Left colon (tissue), 2 donors: ENCODE data around the gene MTHFR. TPM values are rescaled to one million over a fixed set of nuclear protein-coding genes. Genes with fewer than 3 reads are reported as not detected.

Experiments
- ATAC-seq: fragments of 200-7000 bp; cut with Tn5 transposase; one replicate; pipeline ENCODE4 v1.9.1; 2020; ENCODE audit warnings: mild to moderate bottlenecking, moderate library complexity
- DNase-seq, 2 donors: peaks; one replicate each; pipeline ENCODE4 v3.0.0-alpha.2; 2020
- intact Hi-C, 2 donors: fragments of 100-400 bp; cut with DNase I in 1 of 2; cut with micrococcal nuclease in 1 of 2; formaldehyde crosslinking; loops; one replicate each; pipeline versions ENCODE4 v1.11.2 to v1.14.0; 2022; cut with DNase I, micrococcal nuclease
- total RNA-seq, 2 donors: library from RNA; stranded (reverse); fragmentation: NEBNext Ultra II Directional; extraction: Animal tissue kit (Norgen Biotek cat#: 25700); gene quantifications; one replicate each; pipeline ENCODE4 v1.2.1, GENCODE V29; 2021
- donor health status: DM: no; HTN: no; CAD: no.
- donor health status: DM: yes; HTN: yes; CAD: no.

The MTHFR gene
- total RNA-seq, 2 donors from 2014 or later: 44.8 to 48.2 TPM

DNA sequence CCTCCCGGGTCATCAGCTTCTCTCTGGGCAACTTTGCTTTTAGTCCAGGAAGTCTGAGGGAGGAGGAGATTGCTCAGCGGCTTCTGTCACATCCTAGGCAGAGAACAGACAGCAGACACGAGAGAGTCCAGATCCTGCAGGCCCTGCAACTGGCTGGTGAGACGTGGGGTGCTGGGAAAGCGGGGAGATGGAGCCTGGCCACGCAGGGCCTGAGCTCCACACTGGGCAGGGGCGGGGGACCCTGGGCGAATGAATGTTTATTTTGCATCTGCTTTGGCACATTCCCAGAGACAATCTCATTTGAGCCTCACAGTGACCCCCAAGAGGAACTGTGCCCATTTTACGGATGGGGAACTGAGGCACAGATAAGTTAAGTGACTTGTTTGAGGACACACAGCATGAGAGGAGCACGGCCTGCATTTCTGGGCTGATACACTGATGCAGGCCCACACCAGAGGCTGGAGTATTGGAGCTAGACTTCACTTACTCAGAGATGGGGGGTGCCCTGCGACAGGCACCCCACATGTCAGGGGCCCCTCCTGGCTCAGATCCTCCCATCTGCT lies 34.2 kb downstream of the MTHFR start:
- intact Hi-C loops: no loop called here
- DNase-seq (no peak), ATAC-seq (no peak)

DNA sequence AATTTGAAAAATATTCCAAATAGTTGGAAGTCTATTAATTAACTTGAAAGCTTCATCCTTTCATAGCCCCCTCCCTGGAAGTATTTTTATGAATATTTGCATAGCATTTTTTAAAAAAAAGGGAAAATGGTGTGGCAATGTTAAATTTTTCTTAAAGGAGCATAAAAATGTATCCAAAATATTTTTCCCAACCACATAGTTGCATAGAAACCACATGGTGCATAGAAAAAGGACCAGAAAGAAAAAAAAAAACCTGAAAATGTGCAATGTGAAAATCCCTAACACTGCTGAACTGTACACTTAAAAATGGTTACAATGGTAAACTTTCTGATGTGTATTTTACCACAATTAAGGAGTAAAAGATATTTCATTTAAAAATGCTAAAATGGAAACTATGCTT lies 35.8 kb downstream of the MTHFR start:
- intact Hi-C loops: no loop called here
- ATAC-seq (no peak), DNase-seq (no peak)

DNA sequence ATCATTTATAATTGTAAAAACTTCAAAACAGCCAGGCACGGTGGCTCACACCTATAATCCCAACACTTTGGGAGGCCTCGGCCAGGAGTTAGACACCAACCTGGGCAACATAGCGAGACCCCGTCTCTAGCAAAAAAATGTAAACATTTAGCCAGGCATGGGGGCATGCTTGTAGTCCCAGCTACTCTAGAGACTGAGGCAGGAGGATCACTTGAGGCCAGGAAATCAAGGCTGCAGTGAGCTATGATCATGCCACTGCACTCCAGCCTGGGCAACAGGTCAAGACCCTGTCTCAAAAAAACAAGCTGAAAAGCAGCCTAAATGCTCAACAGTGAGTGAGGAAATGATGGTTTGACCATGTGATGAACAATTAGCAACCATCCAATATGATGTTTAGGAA lies 36.5 kb downstream of the MTHFR start:
- intact Hi-C loops: no loop called here
- ATAC-seq: no peak

DNA sequence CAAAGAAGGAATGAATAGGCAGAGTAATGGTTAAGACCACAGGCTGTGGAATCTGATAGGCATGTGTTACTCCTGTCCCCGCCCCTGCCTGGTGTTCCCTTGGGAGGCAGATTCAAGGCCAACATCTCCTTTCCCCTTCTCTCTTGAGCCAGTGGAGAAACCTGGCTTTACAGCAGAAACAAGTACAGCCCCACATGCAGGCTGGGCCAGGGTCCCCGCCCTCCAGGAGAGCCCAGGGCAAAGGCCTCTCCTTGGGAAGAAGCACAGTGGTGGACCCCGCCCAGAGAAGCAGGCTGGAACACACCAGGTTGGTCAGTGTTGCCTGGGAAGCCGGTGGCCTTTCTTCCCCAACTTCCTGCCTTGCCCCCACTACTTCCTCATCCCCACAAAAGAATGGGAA lies 36.9 kb downstream of the MTHFR start:
- no peak for DNase-seq
- intact Hi-C loops: no loop called here
- ATAC-seq: peak; percentile 40

More for the DNA sequence above, 36.5 kb downstream of the MTHFR start:
- DNase-seq: no peak

DNA sequence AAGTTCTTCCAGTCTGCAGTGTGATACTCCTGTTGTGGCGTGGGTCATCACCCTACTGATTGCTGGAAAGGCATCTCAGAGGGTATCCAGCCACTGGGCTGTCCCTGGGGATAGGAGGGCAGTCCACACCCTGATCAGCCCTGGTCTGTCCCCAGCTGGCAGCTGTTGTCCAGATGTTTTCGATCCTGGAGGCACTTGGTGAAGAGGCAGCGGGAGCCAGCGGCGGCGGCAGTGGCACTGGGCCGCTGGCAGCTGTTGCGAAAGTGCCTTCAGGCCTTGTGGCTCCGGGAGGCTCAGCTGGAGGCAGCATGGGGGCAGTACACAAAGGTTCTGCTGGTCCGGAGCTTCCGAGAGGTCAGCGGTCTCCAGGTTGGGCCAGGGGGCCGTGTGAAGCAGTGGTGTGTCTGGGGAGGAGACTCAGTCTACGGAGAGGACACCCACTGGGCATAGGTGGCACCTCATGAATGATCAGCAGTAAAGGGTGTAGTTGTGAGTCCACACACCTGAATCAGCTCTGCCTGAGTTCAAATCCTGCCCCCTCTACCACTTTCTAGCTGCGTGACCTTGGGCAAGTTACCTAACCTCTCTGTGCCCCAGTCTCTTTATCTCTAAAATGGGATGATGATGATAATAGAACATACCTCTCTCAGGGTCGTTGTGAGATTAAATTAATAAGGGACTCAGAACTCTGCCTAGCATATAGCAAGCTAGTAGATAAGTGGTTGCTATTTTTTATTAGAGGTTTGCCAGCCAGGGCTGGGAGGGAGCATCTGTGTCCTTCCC lies 37.7 kb downstream of the MTHFR start:
- intact Hi-C loops: no loop called here
- DNase-seq: no peak
- ATAC-seq: no peak

DNA sequence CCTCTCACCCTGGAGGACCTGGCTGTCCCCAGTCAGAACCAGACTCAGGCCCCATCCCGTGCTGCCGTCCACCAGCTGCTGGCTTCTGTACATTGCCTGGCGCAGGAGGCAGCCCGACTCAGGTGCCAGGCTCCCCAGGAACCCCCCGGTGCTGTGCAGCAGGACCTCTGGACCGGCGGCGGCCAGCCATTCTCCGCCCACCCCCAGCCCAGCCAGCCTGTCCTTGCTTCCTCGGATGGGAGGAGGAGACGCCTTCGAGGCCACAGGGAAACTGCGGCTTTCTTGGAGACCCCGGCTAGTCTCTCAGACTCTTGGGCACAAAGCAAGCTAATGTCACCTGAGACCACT lies 39.4 kb downstream of the MTHFR start:
- no peak for ATAC-seq

DNA sequence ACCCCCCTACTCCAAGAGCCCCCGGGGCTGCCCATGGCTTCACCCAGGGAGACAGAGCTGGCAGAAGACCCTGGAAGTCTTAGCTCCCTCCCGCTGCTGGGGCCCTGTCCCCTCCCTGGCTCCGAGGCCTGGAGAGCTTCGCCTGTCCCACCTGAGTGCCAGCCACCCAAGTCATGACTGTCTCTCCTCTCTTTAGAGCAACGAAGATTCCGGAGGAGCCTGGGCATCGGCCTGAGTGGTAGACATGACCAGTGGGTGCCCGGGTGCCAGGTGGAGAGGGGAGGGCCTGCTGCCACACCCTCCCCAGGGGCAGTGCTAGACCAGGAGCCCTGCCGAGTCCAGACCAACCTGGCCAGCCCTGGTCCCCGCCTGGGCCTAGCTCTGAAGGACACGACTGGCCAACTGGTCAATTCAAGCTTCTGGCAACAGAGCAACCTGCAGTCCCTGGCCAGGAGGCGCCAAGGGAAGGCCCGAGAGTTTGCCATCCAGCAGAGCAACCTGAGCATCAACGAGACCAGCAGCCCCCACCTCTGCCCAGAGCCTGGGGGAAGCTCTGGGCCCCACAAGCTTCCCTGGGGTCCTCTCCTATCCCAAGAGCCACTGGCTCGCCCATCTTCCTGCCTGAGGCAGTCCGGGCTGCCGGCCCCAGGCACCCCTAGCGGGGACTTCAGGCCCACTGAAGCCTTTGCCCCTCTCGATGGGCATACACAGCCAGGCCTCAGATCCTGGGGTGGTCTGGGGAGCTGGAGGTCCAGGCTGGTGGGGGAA lies 39.9 kb downstream of the MTHFR start:
- intact Hi-C loops: no loop called here
- DNase-seq (no peak), ATAC-seq (no peak)

More for the DNA sequence above, 39.4 kb downstream of the MTHFR start:
- DNase-seq: no peak
- intact Hi-C loops: no loop called here

DNA sequence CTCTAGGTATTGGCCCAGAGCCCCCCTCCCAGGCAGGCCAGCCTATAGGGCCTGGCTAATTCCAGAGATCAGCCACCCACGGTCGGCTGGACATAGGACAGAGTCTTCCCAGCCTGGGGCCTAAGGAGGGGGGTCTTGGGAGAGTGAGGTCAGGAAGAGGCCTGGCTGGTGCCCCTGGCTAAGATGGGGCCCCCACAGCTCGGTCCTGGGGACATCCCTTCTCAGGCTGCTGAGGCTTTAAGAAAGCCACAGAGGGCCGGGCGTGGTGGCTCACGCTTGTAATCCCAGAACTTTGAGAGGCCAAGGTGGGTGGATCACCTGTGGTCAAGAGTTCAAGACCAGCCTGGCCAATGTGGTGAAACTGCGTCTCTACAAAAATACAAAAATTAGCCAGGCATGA lies 41.2 kb downstream of the MTHFR start:
- no peak for ATAC-seq
- no peak for DNase-seq
- intact Hi-C loops: no loop called here

DNA sequence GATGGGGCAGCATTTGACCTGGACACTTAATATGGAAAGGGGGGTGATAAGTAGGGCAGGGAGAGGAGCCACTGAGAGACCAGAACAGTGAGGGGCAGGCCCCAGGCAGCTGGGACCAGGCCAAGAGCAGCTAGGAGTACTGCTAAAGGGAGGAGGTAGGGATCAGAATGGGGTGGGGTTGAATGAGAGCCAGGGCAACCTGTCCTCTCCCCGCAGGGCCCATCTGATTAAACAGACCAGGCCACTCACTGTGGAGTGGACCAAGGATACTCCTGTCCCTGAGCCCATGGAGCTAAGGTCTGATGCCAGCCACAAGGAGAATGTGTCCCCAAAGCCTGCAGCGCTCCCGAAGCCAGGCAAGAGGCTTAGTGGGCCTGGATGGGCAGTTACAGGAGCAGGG lies 41.6 kb downstream of the MTHFR start:
- no peak for DNase-seq
- intact Hi-C loops: no loop called here

DNA sequence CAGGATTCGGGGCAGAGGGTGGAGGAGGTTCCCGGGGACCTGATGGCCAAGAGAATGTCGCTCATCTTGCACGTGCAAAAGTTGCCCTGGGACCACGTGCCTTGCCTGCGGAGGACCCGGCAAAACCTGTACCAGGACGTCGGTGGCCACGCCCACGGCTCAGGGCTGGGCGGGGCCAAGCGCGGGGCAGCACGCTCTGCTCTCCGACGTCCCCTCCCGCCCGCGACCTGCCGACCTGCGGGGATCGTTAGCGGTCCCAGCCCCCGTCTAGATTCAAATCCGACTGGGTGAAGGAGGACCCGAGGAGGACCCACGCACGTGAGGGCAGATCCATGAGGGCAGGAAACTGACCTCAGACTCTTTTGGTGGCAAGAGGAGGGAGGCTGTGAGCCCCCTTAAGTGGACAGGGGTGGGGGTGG lies 43.8 kb downstream of the MTHFR start, which contains the start of gene C1orf167:
TSS of gene C1orf167 (plus strand) at position 206 of the 419 bp plus-strand sequence. CDS start 2,208 bp downstream, outside the sequence.
- intact Hi-C loops: no loop called here
- DNase-seq (peak in 1 of 2 donors; percentile 26), ATAC-seq (peak; percentile 53)

More for the DNA sequence above, 41.6 kb downstream of the MTHFR start:
- no peak for ATAC-seq

DNA sequence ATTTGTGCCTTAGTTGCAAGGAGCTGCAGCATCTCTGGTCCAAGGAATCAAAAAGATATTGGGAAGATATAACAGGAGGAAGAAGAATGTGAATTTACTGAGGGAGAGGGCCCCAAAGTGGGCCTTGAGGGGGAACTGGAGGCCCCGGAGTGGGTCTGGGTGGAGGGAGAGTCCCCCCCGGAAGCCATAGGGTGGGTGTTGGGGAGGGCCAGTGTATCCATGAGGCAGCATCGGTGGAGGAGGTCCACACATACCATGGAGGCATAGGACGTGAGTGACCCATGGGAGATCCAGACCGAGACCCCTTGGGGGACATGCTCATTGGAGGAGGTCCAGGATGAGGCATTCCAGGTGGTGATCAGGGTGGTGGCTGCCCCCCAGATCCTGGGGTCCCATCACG lies 44.5 kb downstream of the MTHFR start:
- intact Hi-C loops: no loop called here
- ATAC-seq (no peak), DNase-seq (no peak)

DNA sequence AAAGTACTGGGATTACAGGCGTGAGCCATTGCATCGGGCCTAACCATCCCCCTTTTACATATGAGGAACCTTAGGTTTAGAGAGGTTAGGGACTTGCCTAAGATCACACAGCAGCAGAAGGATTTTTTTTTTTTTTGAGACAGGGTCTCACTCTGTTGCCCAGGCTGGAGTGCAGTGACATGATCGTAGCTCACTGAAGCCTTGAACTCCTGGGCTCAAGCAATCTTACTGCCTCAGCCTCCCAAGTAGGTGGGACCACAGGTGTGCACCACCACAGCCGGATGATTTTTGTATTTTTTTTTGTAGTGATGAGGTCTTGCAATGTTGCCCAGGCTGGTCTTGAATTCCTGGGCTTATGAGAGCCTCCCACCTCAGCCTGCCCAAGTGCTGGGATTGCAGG lies 46.0 kb downstream of the MTHFR start:
- DNase-seq (no peak), ATAC-seq (no peak)
- intact Hi-C loops: no loop called here

DNA sequence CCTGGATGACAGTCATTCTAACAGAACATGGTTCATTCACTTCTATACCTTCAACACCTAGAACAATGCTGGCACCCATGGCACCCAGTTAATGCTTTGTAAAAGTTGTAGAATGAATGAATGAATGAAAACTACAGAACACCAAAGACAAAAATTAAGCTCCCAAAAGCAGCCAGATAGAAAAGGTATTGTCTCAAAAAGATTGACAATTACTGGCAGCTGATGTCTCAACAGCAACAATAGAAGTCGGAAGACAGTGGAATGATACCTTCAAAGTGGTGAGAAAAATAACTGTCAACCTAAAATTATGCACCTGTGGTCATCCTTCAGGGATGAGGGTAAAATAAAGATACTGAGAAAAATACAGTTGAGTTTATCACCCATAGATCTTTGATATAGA lies 48.7 kb downstream of the MTHFR start:
- DNase-seq: no peak
- ATAC-seq: no peak
- intact Hi-C loops: no loop called here

DNA sequence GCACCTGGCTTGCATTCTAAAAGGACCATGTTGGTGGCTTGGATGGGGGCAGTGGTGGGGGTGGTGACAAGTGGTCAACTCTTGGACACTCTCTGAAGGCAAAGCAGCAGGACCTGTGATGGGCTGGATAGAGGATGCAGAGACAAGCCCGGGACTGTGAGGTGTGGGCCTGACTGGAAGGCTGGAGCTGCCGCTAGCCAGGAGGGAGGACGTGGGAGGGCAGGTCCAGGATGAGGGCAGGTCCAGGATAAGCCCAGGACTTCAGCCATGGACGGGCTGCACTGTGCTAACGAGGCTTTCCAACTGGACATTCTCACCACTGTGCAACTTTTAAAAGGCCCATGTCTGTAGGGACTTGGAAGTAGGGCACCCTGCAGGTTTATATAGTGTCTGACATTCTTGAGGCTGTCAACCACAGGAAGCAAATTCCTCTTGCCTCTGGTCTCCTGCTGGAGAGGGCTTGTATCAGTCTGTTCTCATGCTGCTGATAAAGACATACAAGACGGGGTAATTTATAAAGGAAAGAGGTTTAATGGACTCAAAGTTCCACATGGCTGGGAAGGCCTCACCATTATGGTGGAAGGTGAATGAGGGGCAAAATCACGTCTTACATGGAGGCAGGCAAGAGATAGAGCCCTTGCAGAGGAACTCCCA lies 52.1 kb downstream of the MTHFR start:
- no peak for ATAC-seq
- intact Hi-C loops: no loop called here
- no peak for DNase-seq

DNA sequence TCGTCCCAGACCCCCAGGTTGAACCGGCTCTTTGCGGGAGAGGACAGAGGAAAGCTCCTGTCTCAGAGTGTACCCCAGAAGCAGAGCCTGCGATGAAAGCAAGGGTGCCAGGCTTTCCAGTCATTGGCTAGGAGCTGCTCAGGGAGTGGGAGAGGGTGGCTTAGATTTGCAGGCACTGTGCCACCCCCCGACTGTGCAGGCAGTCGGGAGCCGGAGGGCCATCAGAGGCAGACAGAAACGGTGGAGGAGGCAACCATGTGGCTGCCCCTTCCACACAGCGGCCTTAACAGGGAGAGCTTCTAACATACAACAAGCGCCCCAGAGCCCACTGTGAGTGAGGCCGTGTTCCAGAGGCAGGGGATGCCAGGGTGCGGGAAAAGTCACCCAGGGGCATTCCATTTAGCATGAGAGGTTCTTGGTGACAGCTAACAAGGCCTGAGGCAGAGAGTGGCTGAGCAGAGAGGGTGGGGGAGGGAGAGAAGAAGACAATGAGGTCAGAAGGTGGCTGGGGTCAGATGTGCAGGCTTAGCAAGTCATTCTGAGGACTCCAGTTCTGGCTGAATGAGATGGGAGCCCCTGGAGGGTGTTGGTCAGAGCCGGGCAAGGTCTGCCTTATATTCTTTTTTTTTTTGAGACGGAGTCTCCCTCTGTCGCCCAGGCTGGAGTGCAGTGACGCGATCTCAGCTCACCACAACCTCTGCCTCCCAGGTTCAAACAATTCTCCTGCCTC lies 53.2 kb downstream of the MTHFR start:
- DNase-seq (no peak), ATAC-seq (no peak)
- intact Hi-C loops: no loop called here

DNA sequence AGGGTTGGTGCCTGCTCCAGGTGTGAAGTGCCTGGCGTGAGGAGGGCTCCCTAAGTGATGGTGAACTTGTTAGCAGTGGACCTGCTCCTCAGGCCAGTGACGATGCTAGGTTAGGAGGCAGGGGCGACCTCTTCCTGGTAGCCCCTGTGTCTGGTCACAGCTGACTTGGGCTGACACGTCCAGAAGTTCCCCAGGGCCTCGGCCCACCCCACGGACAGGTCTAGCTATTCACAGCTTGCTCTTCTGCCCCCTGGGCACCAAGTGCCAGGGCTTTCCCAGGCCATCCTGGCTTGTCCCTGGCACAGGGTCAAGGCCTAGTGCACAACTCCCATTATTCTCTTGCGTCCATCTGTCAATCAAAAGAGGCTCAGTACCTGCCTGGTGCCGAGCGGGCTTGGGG lies 54.7 kb downstream of the MTHFR start:
- intact Hi-C loops: no loop called here
- no peak for ATAC-seq
- no peak for DNase-seq

DNA sequence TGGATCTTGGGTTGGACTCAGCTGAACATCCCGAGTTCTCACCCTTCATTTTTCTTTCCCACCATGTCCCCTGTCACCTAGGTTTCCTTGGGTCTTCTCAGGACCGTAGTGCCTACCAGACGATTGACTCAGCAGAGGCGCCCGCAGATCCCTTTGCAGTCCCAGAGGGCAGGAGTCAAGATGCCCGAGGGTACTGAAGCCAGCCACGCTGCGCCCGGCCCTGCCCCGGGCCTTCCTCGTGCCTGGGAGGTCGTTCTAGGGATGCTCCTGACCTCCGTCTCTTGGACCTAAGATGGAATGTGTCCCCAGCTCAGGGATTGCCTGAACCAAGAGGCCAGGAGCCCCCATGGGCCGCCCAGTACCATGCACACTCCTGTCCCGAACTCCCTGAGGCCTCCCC lies 55.8 kb downstream of the MTHFR start:
- intact Hi-C loops: no loop called here
- DNase-seq (no peak), ATAC-seq (no peak)

DNA sequence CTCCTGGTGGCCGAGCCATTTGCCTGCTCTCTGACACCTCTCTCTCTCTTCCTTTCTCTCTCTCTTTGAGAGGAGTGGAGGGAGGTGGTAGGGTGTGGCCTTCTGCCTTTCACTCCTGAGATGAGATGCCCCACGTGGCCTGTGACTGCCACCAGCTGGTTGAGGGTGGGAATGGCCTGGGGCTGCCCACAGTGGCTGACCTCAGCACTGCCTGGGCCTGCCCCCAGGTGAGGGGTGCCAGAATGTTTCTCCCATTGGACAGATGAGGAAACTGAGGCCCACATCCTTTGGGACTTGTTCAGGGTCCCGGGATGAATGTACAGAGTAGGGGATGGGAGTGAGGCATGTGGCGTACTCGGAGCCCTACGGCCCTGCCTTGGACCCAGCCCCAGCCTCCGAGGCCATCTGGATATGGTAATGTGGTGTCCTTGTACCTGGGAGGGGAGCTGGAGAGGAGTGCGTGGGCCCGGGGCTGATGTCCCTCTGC lies 56.5 kb downstream of the MTHFR start:
- intact Hi-C loops: no loop called here
- peak in 1 of 2 donors; percentile 67 for DNase-seq
- ATAC-seq: peak; percentile 97
